ENCODE data around the gene SLC13A3.

SLC13A3 gene

DNA sequence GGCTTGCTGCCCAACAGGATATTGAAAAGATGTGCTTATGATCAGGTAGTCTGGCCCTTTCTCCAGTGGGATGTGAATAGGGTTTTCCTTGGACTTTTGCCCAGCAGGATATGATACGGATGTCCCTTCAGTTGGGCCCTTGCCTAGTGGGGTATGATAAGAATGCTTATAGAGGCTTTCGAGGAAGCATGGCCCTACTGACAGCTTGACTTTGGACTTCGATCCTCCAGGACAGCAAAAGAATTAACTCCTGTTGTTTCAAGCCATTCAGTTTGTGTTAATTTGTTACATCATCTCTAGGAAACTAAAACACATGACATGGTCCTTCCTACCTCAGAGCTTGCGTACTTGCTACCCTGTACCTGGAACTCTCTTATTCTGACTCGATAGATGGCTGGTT is 128.2 kb downstream of the SLC13A3 start:
- no peak for DNase-seq (ENCODE audit: low spot score)

DNA sequence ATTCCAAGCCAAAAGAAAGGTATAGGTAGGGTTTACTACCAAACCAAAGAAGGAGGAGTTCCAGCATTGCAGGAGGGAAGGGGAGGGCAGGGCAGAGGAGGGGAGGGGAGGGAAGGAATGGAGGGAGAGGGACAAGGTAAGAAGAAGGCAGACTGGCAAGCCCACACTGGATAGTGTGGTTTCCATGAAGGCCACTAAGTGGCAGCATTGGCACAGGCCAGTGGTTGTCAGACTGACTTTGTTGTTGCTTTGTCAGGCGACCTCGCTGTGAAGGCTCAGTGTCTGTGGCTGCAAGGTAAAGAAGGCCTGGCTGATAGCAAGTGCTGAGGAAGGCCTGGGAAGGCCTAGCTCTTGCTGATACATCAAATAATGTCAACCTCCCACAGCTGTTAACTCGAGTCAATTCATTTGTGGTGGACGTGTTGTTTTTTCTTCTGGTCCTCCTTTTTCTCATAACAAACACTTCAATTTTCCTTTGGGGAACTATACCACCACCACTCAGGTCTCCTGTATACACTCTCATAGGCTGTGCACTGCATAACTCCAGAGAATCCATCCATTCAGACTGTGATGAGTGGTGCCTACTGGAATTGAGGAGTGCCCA is 130.2 kb downstream of the SLC13A3 start:
- peak; percentile 73 for DNase-seq (ENCODE audit: low spot score)

DNA sequence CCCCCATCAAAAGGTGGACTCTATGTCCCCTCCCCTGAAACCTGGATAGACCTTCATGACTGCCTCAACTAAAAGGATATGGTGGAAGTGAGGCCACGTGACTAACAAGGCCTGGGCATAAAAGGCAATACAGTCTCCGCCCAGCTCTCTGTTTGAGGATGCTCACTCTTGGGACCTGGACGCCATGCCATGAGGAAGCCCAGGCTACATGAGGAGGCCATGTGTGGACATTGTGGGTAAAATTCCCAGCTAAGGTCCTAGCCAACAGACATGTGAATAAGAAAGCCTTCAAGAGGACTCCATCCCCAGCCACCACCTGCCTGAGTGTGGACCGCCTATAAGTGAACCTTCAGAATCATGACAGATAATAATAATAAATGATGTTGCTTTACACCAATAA is 130.7 kb downstream of the SLC13A3 start:
- no peak for DNase-seq (ENCODE audit: low spot score)

DNA sequence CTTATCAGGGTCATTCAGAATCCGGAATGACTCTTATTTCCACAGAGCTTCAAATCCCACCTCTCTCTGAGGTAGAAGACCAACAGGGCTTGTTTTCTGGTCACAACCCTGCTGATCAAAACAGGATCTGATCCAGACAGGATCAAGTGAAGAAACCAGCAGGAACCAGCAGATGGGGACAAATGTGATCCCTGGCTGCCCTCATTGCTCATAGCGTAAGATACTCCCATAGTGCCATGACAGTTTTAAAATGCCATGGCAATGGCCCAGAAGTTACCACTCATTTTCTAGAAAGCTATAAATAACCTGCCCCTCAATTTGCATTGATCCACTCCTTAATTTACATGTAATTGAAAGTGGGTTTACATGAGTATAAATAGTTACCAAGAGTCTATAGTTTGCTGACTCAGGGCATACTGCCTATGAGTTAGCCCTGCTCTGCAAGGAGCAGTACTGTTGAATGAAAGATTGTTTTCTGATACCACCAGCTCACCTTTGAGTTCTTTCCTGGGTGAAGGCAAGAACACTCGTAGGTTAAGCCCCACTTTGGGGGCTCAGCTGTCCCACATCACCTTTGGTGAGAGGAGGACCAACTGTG is 131.7 kb downstream of the SLC13A3 start:
- no peak for DNase-seq (ENCODE audit: low spot score)

DNA sequence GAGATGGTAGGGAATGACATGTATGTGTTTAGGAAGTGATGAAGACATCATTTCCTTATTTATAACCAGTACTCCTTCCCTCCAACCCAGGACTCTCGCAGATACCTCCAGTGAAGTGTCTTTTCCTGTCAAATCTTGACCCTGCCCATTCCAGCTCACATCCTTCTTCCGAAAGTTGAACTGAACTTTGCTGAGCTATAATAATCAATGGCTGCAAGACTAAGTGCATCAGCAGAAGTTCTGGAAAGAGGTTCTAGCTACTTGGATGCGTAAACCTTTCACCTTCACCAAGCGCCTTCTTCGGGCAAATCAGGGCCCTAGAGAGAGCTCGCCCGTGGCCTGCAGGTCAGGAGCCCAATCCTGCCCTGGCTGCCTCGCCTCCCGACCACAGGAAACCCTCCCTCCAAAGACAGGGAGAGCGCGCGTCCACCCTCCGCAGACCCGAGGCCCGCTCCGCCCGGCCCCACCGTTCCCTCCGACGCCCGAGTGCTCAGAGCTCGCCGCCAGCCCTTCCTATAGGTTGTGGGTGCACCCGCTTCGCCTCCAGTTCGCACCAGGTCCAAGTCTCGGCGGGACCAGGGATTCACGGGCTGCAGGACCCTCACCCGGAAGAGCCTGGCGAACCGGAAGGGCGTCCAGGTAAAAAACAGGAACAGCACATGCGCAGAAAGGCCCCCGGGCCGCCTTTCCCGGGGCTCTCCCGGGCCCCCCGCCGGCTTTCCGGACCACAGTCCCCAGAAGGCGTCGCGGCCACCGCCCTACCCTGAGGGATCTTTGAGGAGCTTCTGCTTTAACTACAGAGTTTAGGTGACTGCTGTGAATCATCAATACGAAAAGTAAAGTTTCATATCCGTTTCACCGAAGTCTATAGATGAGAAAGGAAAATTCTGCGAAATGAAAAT is 138.1 kb downstream of the SLC13A3 start, which contains the start of gene ZNF334:
Gene ZNF334, minus strand, starts transcription at position 617 of the 902 bp plus-strand sequence. CDS start 1,457 bp downstream, outside the sequence.
- DNase-seq (ENCODE audit: low spot score) = peak; percentile 78

DNA sequence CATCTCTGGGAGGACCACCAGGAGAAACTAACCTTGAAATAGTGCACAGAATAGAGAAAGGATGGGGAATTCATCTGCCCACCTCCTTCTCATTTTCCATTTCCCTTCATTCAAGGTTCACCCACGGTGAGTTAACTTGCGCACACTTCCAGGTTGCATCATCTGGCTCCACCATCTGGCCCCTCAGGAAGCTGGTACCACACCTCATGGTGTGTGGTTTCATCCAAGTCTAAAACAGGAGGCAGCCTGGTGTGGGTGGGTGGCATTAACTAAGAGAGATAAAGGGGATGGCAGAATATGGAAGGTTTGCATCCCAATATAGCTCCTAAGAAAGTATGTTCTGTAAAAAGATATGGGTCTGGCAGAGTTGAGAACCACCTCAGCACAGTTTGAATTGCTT is 141.7 kb downstream of the SLC13A3 start:
- DNase-seq (ENCODE audit: low spot score) = no peak
